ENCODE results near the gene SUB1.

- TF ChIP-seq CTCF (IDR thresholded peaks at IDR 0.05) (no peak), POLR2AphosphoS5 (IDR thresholded peaks at IDR 0.05) (no peak), POLR2A (IDR thresholded peaks at IDR 0.05) (no peak)
Measured at GRCh38 chr5:32542216-32543059, 42.9 kb upstream of the SUB1 start.

Data from prostate gland (tissue), 2 donors.